NOMO-1 (cell line): ENCODE results near the gene AMBP.

Experiments used
- DNase-seq, 2 experiments: peaks; one replicate each; lab custom pipeline; 2025; ENCODE audit not compliant: unreplicated experiment in 2 of 2; lab: John Stamatoyannopoulos, UW

Gene AMBP

GRCh38 chr9:114034196-114034595, 43.9 kb downstream of the AMBP start:
- DNase-seq, result no peak

DNA sequence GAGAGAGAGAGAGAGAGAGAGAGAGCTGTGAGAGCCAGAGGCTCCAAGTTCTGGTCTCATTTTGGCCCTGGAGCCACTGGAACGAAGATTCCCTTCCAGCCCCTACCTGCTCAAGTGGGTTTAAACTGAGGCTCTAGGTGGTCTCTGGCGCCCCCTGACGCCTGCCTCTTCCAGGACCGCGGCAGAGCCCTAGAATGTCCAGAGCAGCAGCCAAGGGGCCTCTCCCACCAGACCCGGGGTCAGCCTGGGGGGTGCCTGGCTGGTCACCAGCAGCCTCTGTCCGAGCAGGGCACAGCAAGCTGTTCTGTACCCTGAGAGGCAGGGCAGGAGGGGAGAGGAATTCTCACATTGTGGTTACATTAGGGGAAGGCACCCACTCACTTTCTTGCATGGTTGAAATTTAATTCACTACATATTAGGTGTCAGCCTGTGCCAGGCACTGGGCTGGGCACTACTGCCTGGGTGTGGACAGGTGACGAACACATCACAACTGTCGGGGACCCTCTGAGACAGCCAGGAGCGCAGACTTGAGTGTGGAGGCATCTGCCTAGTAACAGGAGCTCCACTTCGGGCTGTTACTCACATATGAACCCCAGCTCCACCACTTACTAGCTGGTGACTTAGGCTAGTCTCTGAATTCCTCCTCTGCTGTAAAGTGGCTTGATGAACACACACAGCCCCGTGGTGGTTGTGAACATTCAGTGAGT, 44.5 kb downstream of the AMBP start:
- peak in 1 of 2 experiments; percentile 7 for DNase-seq

GRCh38 chr9:114031948-114032840, 45.9 kb downstream of the AMBP start:
- no peak for DNase-seq

DNA sequence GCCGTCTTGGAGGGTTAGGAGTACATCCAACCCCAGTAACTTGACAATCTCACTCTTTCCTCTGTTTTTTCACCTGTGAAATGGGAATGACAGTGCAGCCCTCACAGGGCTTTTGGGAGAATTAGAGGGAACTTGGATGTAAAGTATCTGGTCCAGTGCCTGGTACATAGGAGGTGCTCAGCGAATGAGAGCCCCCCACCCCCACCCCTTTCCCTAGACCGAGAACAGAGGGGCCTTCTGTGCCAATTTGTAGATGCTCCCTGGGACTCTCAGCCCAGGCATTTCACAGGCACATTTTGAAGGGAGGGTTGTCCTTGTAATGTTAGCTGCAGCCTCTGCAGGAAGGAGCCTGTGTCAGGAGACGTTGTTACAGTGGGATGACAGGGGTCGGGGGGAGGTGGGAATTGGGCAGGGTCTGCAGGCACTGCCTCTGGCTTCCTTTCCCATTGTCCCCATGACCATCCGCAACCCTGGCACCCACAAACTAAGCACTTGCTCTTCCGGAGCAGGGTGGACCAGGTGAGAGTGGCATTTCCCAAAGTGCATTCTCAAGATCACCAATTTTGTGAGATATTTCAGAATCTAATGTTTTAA, 47.0 kb downstream of the AMBP start:
- DNase-seq, result no peak

DNA sequence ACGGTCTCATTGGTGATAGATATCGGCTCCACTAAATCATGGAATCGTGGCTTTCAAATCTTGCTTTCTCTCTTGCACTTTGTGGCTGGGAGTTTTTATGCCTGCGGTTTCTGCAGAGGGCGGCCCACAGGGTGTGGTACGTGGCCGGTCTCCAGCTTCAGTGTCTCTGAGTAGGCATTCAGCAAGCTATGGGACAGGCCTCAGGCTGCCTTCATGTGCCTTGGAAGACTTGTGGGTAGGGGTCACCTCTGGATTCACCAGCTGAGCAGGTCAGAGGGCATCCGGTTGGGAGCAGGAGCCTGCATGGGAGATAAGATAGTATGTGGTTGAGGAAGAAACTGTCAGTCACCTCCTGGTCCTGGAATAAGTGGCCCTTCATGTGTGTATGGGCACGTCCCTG, 47.7 kb downstream of the AMBP start:
- DNase-seq, result peak in 1 of 2 experiments; percentile 2

DNA sequence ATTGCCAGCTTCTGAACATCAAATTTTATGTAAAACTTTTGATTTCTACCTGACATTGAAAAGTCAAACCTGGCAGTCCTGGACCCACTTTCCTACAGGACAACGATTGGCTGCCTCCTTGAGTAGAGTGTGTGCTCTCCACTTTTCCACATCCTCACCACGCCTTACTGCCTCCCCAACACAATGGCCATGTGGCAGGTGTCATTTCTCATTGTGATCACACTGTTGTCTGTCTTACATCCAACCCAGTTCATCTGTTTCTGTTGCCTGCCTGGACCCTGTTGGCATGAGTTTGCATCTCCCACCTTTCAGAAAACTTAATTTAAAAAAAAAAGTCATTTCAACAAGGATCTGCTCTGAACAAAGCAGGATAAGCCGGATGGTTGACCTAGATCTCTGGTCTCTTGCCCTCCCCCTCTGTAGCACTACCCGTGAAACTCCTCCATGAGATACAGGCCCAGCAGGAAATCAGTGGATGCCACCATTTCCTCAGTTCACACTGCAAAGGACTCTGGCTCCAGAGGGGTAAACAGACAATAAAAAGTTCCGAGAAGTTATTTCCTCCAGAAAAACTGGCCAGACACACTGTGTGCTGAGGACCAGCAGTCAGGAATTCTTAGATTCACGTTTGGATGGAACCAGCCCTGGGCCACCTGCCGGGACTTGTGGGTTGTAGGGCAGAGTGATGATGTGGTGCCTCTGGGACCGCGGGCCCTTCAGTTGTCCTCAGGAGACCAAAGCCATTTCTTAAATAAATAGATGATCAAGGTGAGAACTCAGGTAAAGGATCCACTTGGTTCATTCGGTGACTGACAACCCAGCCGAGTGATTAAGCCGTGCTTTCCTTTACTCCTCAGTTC, 48.6 kb downstream of the AMBP start:
- DNase-seq, result no peak

DNA sequence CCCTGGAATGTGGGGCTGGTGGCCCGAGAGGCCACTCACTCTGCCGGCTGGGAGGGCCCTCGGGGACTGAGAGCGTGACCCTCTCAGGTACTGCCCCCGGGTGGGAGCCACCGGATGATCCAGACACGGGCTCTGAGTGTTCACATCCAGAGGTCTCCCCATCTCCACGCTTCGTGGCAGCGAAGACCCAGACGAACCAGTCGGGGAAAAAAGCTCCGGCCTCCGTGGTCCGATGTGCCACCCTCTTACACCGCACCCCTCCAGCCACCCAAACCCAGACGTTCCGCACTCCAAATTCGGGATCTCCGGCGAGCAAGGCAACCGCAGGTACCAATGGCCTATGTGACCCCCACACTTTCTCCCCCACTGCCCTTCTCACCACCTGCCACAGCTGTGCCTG, 49.5 kb downstream of the AMBP start:
- no peak for DNase-seq

- no peak for DNase-seq
Measured at GRCh38 chr9:114027863-114028465, 50.1 kb downstream of the AMBP start.

DNA sequence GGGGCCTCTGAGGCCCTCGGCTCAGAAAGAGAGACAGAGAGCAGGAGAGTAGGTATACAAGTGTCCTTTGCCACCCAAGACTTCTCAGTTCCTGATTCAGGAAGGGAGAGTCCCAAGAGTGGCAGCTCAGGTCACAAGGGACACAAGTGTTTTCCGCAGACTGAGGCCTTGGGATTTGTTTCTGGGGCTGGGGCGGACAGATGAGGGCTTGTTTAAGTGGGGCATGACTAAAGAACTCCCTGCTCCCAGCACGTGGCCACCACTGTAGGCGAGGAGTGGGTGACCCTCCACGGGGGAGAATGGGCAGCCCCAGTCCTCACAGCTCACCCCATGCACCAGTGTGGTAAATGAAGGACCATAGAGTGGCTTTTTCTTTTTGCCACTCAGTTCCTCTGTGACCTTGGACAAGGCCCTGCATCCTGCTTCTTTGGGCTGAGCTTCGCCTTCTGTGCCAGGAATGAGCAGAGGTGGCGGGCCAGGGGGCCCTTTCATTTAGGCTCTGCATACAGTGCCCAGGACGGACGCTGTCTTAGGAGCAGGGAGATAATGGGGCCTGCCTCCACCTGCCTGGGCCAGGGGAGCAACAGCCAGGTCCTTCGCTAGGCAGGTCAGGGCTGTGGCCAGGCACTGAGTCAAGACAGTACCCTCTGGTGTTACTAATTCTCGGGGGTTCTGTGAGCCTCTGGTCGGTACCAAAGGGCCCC, 50.8 kb downstream of the AMBP start:
- DNase-seq, result no peak

GRCh38 chr9:114026335-114026734, 51.8 kb downstream of the AMBP start:
- DNase-seq, result no peak

DNA sequence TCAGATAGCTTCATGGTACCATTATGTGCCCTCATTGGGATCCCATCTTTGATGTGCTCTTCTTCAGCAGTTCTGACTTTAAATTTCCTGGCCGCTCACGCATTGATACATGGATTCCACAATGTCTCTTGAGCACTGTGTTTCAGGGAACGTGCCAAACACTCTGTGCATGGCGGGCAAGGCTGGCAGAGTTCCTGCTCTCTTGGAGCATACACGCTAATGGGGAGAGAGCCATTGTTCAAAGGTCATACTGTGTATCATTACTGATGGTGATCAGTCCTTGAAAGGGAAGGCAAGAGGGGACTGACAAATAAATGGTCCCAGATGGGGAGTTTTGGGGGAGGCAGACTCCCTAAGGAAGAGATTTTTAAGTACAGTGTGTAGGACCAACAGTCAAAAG, 52.3 kb downstream of the AMBP start:
- DNase-seq, result no peak

DNA sequence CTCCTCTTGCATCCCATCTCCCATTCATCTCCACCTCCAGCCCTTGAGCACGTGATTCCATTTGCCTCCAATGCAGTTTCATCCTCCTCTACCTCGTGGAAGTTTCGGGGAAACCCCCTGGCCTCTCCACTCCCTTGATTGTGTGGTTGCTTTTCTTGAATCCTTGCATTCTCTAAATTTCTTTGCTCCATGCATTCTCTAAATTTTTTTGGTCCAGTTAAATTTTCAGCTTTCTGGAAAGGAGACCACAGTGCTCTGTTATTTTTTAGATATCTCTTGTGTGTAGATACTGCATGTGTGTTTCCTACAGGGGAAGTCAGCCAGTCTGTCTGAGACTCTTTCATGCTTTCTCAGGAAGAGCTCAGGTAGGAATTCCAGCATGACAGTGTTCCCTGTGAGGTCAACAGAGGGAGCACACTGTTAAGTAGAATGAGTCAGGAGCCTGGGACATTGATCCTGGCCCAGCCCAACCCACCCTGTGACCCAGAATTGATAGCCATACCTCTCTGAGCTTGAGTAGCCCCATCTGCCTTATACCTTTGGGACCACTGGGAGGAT, 52.8 kb downstream of the AMBP start:
- no peak for DNase-seq

DNA sequence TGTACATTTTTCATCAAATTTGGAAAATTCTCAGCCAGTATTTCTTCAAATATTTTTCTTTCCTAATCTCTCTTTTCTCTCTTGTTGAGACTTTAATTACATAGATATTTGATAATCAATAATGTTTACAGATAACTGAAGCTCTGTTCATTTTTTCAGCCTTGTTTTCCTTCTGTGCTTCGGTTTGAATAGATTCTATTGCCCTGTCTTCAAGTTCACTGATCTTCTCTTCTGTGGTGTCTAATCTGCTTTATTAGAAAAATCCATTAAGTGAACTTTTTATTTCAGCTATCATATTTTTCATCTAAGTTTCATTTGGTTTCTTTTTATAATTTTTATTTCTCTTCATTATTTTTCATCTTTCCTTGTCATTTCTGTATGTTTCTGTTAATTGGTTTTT, 54.1 kb downstream of the AMBP start:
- DNase-seq, result no peak

GRCh38 chr9:114021578-114021977, 56.5 kb downstream of the AMBP start:
- peak; percentile 62 to 72 for DNase-seq

- DNase-seq, result no peak
Measured at GRCh38 chr9:114017741-114018715, 60.1 kb downstream of the AMBP start.

GRCh38 chr9:114016629-114017423, 61.3 kb downstream of the AMBP start:
- no peak for DNase-seq

DNA sequence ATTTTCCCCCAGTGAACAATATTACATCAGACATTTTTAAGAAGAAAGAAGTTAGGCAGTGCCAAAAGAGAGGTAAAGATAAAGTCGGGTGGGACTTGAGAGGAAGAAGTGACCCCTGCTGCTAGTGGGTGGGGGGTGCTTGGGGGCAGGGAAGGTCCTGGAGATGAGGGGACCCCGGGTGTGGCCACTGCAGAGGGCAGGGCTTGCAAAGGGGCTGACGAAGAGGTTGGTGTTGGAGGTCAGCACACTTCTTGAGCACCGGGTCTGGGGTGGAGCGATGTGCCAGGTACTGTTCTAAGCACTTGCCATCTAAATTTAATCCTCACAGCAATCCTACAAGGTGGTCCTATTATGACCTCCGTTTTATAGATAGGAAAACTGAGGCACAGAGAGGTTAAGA, 62.0 kb downstream of the AMBP start:
- DNase-seq, result no peak

- DNase-seq, result no peak
Measured at GRCh38 chr9:114015607-114016006, 62.5 kb downstream of the AMBP start.
